ENCODE data around the gene RTL1. TPM values are rescaled to one million over a fixed set of nuclear protein-coding genes. Genes with fewer than 3 reads are reported as not detected.

The RTL1 gene
- total and polyA plus RNA-seq, 2 of the 8 experiments (the other 6 are each of a cell fraction or from before 2014, with no cell fraction given) = not detected

DNA sequence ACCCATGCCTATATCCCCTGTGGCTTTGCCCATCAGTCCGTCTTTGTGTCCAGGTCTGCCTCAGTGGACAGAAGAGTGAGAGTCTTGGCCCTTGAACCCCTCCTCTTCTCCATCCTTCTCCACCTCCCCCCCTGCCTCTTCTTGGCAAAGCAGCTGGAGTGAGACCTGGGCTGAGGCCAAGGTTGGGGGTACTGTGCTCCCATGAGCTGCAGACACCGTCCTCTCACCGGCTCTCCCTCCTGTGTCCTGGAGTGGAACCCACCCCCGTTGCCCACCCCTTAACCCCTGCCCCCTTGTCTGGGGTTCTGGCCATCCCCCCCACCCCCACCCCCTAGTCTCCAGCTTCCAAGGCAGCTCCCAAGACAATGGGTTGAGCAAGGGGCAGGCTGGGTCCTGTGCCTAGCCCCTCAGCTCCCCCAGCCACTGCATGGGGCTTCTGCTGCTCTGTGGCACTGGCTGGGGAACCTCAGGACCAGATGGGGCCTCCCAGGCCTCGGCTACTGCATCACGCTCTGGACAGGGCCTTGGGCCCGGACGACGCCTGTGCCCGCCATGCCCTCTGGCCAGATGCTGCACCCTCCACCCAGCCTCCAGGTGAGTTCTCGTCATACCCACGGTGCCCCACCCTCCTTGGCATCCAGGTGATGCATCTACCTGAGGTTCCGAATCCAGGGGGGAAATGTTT, 35.7 kb downstream of the RTL1 start (continued):
- TF ChIP-seq, protein P1, sequence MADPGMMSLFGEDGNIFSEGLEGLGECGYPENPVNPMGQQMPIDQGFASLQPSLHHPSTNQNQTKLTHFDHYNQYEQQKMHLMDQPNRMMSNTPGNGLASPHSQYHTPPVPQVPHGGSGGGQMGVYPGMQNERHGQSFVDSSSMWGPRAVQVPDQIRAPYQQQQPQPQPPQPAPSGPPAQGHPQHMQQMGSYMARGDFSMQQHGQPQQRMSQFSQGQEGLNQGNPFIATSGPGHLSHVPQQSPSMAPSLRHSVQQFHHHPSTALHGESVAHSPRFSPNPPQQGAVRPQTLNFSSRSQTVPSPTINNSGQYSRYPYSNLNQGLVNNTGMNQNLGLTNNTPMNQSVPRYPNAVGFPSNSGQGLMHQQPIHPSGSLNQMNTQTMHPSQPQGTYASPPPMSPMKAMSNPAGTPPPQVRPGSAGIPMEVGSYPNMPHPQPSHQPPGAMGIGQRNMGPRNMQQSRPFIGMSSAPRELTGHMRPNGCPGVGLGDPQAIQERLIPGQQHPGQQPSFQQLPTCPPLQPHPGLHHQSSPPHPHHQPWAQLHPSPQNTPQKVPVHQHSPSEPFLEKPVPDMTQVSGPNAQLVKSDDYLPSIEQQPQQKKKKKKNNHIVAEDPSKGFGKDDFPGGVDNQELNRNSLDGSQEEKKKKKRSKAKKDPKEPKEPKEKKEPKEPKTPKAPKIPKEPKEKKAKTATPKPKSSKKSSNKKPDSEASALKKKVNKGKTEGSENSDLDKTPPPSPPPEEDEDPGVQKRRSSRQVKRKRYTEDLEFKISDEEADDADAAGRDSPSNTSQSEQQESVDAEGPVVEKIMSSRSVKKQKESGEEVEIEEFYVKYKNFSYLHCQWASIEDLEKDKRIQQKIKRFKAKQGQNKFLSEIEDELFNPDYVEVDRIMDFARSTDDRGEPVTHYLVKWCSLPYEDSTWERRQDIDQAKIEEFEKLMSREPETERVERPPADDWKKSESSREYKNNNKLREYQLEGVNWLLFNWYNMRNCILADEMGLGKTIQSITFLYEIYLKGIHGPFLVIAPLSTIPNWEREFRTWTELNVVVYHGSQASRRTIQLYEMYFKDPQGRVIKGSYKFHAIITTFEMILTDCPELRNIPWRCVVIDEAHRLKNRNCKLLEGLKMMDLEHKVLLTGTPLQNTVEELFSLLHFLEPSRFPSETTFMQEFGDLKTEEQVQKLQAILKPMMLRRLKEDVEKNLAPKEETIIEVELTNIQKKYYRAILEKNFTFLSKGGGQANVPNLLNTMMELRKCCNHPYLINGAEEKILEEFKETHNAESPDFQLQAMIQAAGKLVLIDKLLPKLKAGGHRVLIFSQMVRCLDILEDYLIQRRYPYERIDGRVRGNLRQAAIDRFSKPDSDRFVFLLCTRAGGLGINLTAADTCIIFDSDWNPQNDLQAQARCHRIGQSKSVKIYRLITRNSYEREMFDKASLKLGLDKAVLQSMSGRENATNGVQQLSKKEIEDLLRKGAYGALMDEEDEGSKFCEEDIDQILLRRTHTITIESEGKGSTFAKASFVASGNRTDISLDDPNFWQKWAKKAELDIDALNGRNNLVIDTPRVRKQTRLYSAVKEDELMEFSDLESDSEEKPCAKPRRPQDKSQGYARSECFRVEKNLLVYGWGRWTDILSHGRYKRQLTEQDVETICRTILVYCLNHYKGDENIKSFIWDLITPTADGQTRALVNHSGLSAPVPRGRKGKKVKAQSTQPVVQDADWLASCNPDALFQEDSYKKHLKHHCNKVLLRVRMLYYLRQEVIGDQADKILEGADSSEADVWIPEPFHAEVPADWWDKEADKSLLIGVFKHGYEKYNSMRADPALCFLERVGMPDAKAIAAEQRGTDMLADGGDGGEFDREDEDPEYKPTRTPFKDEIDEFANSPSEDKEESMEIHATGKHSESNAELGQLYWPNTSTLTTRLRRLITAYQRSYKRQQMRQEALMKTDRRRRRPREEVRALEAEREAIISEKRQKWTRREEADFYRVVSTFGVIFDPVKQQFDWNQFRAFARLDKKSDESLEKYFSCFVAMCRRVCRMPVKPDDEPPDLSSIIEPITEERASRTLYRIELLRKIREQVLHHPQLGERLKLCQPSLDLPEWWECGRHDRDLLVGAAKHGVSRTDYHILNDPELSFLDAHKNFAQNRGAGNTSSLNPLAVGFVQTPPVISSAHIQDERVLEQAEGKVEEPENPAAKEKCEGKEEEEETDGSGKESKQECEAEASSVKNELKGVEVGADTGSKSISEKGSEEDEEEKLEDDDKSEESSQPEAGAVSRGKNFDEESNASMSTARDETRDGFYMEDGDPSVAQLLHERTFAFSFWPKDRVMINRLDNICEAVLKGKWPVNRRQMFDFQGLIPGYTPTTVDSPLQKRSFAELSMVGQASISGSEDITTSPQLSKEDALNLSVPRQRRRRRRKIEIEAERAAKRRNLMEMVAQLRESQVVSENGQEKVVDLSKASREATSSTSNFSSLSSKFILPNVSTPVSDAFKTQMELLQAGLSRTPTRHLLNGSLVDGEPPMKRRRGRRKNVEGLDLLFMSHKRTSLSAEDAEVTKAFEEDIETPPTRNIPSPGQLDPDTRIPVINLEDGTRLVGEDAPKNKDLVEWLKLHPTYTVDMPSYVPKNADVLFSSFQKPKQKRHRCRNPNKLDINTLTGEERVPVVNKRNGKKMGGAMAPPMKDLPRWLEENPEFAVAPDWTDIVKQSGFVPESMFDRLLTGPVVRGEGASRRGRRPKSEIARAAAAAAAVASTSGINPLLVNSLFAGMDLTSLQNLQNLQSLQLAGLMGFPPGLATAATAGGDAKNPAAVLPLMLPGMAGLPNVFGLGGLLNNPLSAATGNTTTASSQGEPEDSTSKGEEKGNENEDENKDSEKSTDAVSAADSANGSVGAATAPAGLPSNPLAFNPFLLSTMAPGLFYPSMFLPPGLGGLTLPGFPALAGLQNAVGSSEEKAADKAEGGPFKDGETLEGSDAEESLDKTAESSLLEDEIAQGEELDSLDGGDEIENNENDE (IDR thresholded peaks at IDR 0.05; ENCODE audit: insufficient replicate concordance, low read length) = no peak
- no peak for TF ChIP-seq NANOG (IDR thresholded peaks at IDR 0.05; ENCODE audit: insufficient read depth, low read depth, low read length, poor library complexity, severe bottlenecking)

Data from H1 (cell line).